GM12874 (cell line): ENCODE measurements around the gene EPB41.

Experiments used
- CTCF ChIP-seq: IDR thresholded peaks from 2 replicates; pipeline ENCODE4 v1.5.1; 2011; ENCODE audit warnings: low read depth, mild to moderate bottlenecking, control low read depth, low read length, moderate library complexity; ENCODE audit not compliant: insufficient read depth

EPB41 gene

DNA sequence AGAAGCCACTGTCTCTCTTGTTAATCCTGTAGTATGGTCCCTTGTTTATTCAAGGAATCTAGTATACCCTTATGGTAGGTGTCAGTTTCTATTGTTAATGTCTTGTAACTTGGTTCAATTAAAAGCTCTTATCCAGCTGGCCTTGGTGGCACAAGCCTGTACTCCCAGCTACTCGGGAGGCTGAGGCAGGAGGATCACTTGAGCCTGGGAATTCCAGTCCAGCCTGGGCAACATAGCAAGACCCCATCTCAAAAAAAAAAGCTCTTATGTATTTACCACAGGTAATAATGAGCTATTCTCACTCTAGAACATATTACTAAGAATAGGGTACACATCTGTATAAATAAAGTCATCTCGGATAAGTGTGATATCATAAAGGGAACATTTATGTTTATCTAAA is 162.8 kb downstream of the EPB41 start:
- TF ChIP-seq CTCF: no peak

- no peak for TF ChIP-seq CTCF
Observed at GRCh38 chr1:29081201-29081600, 166.8 kb downstream of the EPB41 start.

- no peak for TF ChIP-seq CTCF
Observed at GRCh38 chr1:29082519-29082918, 168.2 kb downstream of the EPB41 start.

DNA sequence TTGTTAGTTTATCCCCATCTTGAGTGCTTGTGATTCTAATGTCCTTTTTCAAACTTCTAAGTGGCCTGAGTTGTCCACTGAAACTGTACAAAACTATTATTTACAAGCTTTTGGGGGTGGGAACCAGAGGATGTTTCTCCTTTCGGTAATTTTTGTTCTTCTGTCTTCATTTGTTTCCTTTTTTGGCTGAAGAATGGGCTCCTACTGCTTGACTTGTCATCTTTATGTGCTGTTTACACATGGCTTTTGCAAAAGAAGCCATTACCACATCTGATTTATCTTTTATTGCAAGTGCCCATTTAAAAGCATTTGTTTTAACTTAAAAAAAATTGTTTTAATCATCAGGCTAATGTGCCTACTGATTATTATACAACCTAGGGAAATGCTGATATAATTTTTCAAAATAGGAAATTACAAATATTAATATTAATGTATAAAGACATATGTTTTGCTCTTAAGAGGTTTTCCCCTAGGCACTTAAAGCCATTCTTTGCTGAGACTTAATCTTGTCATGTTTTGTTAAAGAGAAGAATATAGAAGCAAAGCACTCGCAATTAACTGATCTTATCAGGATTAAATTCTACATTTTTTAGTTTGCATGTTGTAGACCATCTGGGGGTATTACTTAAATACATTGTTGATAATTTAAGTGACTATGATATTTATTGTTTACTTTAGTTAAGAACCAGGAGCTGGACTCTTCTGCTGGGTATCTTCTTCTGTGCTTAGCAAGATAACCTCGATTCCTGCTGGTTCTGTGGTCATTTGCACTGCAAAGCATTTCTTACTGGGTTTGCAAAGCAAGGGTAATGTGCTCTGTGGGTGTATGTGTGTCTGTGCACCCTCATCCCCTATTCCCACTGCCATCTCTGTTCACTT is 169.2 kb downstream of the EPB41 start:
- no peak for TF ChIP-seq CTCF

DNA sequence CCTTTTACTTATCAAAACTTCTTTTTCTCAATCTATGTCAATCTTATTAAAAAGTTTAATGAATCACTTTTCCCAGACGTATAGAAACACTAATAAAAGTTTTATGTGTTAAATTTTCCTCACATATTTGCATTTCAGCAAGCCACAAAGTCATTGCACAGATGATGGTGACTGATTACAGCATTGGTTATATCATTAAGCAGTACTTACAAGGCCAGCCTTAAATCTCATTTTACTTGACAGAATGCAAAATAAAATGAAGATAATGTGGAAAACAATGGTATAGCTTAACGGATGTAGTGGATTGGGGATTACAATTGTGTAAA is 169.8 kb downstream of the EPB41 start:
- no peak for TF ChIP-seq CTCF

DNA sequence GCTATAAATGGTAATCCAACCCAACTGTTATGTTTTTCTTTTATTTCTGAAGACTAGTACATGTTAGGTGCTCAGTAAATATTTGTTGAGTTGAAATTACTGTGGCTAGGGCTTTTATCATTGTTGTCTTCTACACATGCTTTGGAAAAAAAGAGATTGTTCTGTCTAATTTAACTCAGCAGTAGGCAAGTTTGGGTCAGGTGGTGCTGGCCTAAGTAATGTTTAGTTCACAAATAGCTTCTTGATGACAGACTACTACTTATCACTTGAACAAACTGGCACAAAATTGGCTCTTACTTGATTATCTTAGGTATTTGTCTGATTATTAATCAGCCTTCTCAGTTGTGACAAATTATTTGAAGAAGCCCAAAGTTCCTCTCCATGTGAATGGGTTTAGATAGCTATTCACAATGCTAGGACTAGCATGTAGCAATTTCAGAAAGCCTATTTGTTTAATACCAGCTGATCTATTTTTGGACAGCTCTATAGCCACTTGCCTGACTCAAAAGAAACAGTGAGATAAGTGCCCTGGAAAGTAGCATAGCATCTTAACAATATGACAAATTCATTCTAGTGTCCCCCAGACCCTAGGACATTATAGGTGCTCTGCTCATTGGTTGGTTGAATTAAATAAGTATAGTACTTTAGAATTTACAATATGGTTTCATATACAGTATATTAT is 176.7 kb downstream of the EPB41 start:
- TF ChIP-seq CTCF: no peak

DNA sequence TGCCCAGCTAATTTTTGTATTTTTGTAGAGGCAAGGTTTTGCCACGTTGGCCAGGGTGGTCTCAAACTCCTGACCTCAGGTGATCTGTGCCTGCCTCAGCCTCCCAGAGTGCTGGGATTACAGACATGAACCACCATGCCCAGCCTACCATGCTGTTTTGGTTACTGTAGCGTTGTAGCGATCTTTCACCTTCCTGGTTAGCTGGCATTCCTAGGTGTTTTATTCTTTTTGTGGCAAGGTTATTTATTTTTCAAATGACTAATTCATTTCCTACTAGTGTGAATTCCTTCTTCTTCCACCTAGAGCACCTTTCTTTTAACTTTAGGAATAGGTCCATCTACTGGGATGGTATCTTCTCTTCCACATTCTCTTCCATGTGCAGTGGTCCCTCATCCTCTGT is 180.1 kb downstream of the EPB41 start:
- no peak for TF ChIP-seq CTCF
